ENCODE measurements around the gene CELSR3.

DNA sequence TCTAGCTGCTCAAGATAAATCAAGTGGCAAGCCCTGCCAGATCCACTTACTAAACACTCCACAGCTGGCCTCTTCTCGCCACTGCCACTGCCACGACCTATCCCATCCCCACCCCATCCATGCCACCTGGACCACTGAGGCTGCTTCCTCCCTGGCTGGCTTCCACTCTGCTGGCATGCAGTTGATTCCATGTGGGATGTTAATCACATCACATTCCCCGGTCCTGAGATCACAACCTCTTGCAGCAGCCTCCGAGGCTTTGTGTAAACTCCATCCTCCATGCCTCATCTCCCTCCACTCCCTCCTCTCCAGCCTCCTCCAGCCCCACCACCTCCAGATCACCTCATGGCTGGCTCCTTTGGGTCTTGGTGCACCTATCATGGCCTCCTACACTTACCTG is 15.4 kb upstream of the CELSR3 start:
- TF ChIP-seq, protein P1, sequence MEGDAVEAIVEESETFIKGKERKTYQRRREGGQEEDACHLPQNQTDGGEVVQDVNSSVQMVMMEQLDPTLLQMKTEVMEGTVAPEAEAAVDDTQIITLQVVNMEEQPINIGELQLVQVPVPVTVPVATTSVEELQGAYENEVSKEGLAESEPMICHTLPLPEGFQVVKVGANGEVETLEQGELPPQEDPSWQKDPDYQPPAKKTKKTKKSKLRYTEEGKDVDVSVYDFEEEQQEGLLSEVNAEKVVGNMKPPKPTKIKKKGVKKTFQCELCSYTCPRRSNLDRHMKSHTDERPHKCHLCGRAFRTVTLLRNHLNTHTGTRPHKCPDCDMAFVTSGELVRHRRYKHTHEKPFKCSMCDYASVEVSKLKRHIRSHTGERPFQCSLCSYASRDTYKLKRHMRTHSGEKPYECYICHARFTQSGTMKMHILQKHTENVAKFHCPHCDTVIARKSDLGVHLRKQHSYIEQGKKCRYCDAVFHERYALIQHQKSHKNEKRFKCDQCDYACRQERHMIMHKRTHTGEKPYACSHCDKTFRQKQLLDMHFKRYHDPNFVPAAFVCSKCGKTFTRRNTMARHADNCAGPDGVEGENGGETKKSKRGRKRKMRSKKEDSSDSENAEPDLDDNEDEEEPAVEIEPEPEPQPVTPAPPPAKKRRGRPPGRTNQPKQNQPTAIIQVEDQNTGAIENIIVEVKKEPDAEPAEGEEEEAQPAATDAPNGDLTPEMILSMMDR (IDR thresholded peaks at IDR 0.05; ENCODE audit: low read depth, low read length) = no peak
- TF ChIP-seq MYC (IDR thresholded peaks at IDR 0.05; ENCODE audit: low read depth, low read length) (no peak), POLR2A (IDR thresholded peaks at IDR 0.05; ENCODE audit: extremely low read depth, insufficient read length) (no peak)
- TF ChIP-seq, protein P2, sequence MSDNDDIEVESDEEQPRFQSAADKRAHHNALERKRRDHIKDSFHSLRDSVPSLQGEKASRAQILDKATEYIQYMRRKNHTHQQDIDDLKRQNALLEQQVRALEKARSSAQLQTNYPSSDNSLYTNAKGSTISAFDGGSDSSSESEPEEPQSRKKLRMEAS (IDR thresholded peaks at IDR 0.05; ENCODE audit: low read depth, low read length) = no peak

Data from NB4 (cell line).